Esophagus squamous epithelium (tissue), 5 donors: ENCODE data around the gene CCK. TPM values are rescaled to one million over a fixed set of nuclear protein-coding genes. Genes with fewer than 3 reads are reported as not detected.
A peak's percentile ranks its signal among the peaks of the same experiment; 100 is the strongest.

ENCODE experiments used
- DNase-seq: peaks from one replicate; lab custom pipeline; 2025; lab: John Stamatoyannopoulos, UW
- H3K27ac ChIP-seq, 4 donors: fragments of 200-600 bp; sonication (generic); one replicate each; pipeline ENCODE4 v1.5.1; 2016 to 2019; ENCODE audit warnings: mild to moderate bottlenecking in 1 of 4
- H3K27me3 ChIP-seq, 4 donors: fragments of 200-600 bp; sonication (generic); 1 replicate in 3 of 4; 2 replicates in 1 of 4; pipeline versions ENCODE4 v1.5.1 to v1.6.0; 2017 to 2021; ENCODE audit warnings: antibody characterized with exemption in 1 of 4
- H3K36me3 ChIP-seq, 3 donors: fragments of 200-600 bp; sonication (generic); one replicate each; pipeline ENCODE4 v1.5.1; 2016 to 2019
- H3K4me1 ChIP-seq, 3 donors: fragments of 200-600 bp; sonication (generic); one replicate each; pipeline ENCODE4 v1.5.1; 2017 to 2019
- H3K4me3 ChIP-seq, 4 donors: fragments of 200-600 bp; sonication (generic); 1 replicate in 3 of 4; 2 replicates in 1 of 4; pipeline ENCODE4 v1.5.1; 2016 to 2019; ENCODE audit warnings: mild to moderate bottlenecking in 2 of 4, moderate library complexity in 1 of 4
- H3K9me3 ChIP-seq, 3 donors: fragments of 200-600 bp; sonication (generic); one replicate each; pipeline ENCODE4 v1.5.1; 2016 to 2019
- CTCF ChIP-seq, 6 experiments: fragments of 450-650 bp in 4 of 6; fragments of 200-600 bp in 2 of 6; sonication (generic) in 2 of 6; IDR thresholded peaks; one replicate each; pipeline ENCODE4 v1.5.1; 2016 to 2019; ENCODE audit warnings: antibody characterized with exemption in 6 of 6, mild to moderate bottlenecking in 4 of 6, moderate library complexity in 4 of 6
- POLR2A ChIP-seq, 4 donors: fragments of 450-650 bp; IDR thresholded peaks; one replicate each; pipeline ENCODE4 v1.6.1; 2017; ENCODE audit warnings: antibody characterized with exemption in 4 of 4, mild to moderate bottlenecking in 4 of 4, moderate library complexity in 3 of 4
- WGBS, 2 donors: methylation state at CpG; one replicate each; pipeline ENCODE4 v1.1.5; 2018; 5-methylcytosine and 5-hydroxymethylcytosine counted together
- intact Hi-C: fragments of 100-400 bp; cut with DNase I; formaldehyde crosslinking; loops from one replicate; pipeline ENCODE4 v1.15.0; 2022
- total RNA-seq, 4 donors: library from RNA; depleted of rRNA; stranded (reverse); fragments of >200 nt; gene quantifications; one replicate each; pipeline ENCODE4 v1.1.0, GENCODE V29; 2016
- donor health status: DM: yes; HTN: yes; CAD: no.

The CCK gene
- total RNA-seq, 4 donors from 2014 or later, result 1.9 to 3.1 TPM; not detected in 2

DNA sequence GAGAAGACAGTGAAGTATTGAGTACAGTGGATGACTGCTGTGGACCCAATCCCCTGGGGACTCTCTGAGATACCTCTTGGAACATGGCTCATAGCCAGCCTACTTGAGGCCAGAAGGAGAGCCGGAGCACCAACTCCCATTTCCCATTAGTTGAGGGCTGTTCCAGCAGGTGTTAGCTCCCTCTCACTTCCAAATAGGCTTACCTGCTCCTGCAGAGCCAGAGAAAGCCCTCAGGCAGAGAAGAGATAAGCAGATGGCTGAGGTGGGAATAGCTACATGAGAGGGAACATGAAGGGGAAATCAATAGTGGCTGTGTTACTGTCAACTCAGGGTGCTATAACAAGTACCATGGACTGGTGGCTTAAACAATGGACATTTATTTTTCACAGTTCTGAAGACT, 4.6 kb upstream of the CCK start:
- no peaks in the 10 kb centered on the region for H3K36me3 ChIP-seq
- no peaks in the 10 kb centered on the region for H3K9me3 ChIP-seq
- peaks cover 2 to 64% (median 9%) of the 10 kb centered on the region in 4 donors for H3K27me3 ChIP-seq
- TF ChIP-seq CTCF (IDR thresholded peaks at IDR 0.05), result no peak
- TF ChIP-seq POLR2A (IDR thresholded peaks at IDR 0.05), result no peak
- intact Hi-C loops, result no loop called here
- H3K4me3 ChIP-seq, result no peak overlapping the region
- 56 to 67% methylated on average over 1 of the region's 1 CpG for WGBS, 2 donors
- no peak for DNase-seq
- H3K27ac ChIP-seq, result no peak overlapping the region
- H3K4me1 ChIP-seq, result peaks cover 0 to 3% (median 0%) of the 10 kb centered on the region in 3 donors

- intact Hi-C loops, result no loop called here
- TF ChIP-seq POLR2A (IDR thresholded peaks at IDR 0.05) (no peak), CTCF (IDR thresholded peaks at IDR 0.05) (no peak)
- Histone ChIP-seq H3K4me3 (no peak overlapping the region), H3K36me3 (no peaks in the 10 kb centered on the region), H3K27me3 (peaks cover 8 to 74% (median 17%) of the 10 kb centered on the region in 4 donors), H3K4me1 (peaks cover 0 to 12% (median 5%) of the 10 kb centered on the region in 3 donors), H3K27ac (no peak overlapping the region), H3K9me3 (no peaks in the 10 kb centered on the region)
- no peak for DNase-seq
- WGBS, 2 donors, result 78 to 85% methylated on average over 7 of the region's 7 CpGs
These were observed 3.7 kb upstream of the CCK start for GRCh38 chr3:42269647-42270046.

DNA sequence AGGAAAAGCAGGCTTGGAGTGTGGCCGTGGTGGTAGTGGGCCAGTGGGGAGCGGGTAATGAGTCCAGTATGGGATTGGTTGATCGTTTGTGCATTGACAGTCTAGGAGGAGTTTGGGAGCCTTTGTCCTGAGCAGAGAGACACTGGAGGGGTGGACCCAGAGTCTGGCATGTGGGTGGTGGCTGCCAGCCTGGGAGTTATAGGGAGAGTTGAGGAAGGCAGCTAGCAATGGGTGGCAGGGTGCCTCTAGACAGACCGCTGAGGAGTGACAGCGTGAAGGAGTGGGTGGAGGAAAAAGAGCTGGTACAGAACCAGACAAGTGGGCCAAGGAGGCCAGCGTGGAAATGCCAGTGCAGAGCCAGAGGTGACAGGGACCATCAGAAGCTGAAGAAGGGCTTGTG, 1.9 kb upstream of the CCK start:
- intact Hi-C loops, result no loop called here
- H3K36me3 ChIP-seq, result no peaks in the 10 kb centered on the region
- peaks cover 8 to 91% (median 28%) of the 10 kb centered on the region in 4 donors for H3K27me3 ChIP-seq
- no peak overlapping the region for H3K27ac ChIP-seq
- no peak overlapping the region for H3K4me3 ChIP-seq
- TF ChIP-seq POLR2A (IDR thresholded peaks at IDR 0.05) (no peak), CTCF (IDR thresholded peaks at IDR 0.05) (no peak)
- H3K9me3 ChIP-seq, result no peaks in the 10 kb centered on the region
- H3K4me1 ChIP-seq, result peaks cover 0 to 30% (median 15%) of the 10 kb centered on the region in 3 donors
- DNase-seq, result no peak
- WGBS, 2 donors, result 82 to 90% methylated on average over 6 of the region's 6 CpGs

- TF ChIP-seq POLR2A (IDR thresholded peaks at IDR 0.05) (no peak), CTCF (IDR thresholded peaks at IDR 0.05) (no peak)
- H3K27me3 ChIP-seq, result peaks cover 8 to 99% (median 28%) of the 10 kb centered on the region in 4 donors
- WGBS, 2 donors, result 5% methylated on average over 12 of the region's 60 CpGs; no CpG with 5 or more reads in 1 of the 2 donors
These were observed 660 bp downstream of the CCK start for GRCh38 chr3:42265059-42265991.

More at GRCh38 chr3:42265059-42265991, 660 bp downstream of the CCK start:
- Histone ChIP-seq H3K9me3 (no peaks in the 10 kb centered on the region), H3K4me1 (peaks cover 0 to 37% (median 15%) of the 10 kb centered on the region in 3 donors), H3K36me3 (no peaks in the 10 kb centered on the region), H3K27ac (no peak overlapping the region), H3K4me3 (peak overlapping the region in 1 of 4 donors; percentile 36)
- DNase-seq, result no peak
- intact Hi-C loops, result no loop called here
